ENCODE data around the gene PLAC8L1. TPM values are rescaled to one million over a fixed set of nuclear protein-coding genes. Genes with fewer than 3 reads are reported as not detected.
"Not testable (repeated sequence)": the region's sequence is repeated elsewhere in the genome, so short reads cannot be mapped to it uniquely, and the experiment has no call there.

The PLAC8L1 gene
- total and polyA plus RNA-seq, 2 donors from 2014 or later = not detected

GRCh38 chr5:146118322-146118721 lies 12.9 kb upstream of the PLAC8L1 start:
- no peaks in the 10 kb centered on the region for H3K4me1 ChIP-seq (ENCODE audit: control insufficient read depth in 2 of 3, insufficient read depth in 2 of 3, low read depth in 1 of 3, low read length in 3 of 3)
- H3K36me3 ChIP-seq (ENCODE audit: control insufficient read depth in 2 of 3, insufficient read depth in 3 of 3, low read length in 3 of 3) = peaks cover 12 to 43% (median 19%) of the 10 kb centered on the region in 3 donors
- intact Hi-C loops (cut with DNase I) = no loop called here
- no peaks in the 10 kb centered on the region for H3K27me3 ChIP-seq (ENCODE audit: control insufficient read depth, insufficient read depth, low read length)
- no peak overlapping the region for H3K9ac ChIP-seq (ENCODE audit: low read length in 3 of 3)
- no peak overlapping the region for H3K27ac ChIP-seq (ENCODE audit: low read depth in 2 of 2, low read length in 2 of 2)
- no peak for DNase-seq
- no peak for FAIRE-seq
- H3K4me3 ChIP-seq (ENCODE audit: low read length in 3 of 3) = no peak overlapping the region
- no peak for TF ChIP-seq CTCF (IDR thresholded peaks at IDR 0.05; ENCODE audit: borderline replicate concordance, extremely low read depth, insufficient read depth)
- no peaks in the 10 kb centered on the region for H3K9me3 ChIP-seq (ENCODE audit: control insufficient read depth in 2 of 3, insufficient read depth in 1 of 3, low read length in 3 of 3)

- DNase-seq; H3K27ac ChIP-seq (ENCODE audit: low read depth in 2 of 2, low read length in 2 of 2); H3K4me3 ChIP-seq (ENCODE audit: low read length in 3 of 3); intact Hi-C loops (cut with DNase I); H3K27me3 ChIP-seq (ENCODE audit: control insufficient read depth, insufficient read depth, low read length); H3K9ac ChIP-seq (ENCODE audit: low read length in 3 of 3); H3K4me1 ChIP-seq (ENCODE audit: control insufficient read depth in 2 of 3, insufficient read depth in 2 of 3, low read depth in 1 of 3, low read length in 3 of 3); FAIRE-seq; H3K9me3 ChIP-seq (ENCODE audit: control insufficient read depth in 2 of 3, insufficient read depth in 1 of 3, low read length in 3 of 3): not testable (repeated sequence)
- peaks cover 12 to 48% (median 18%) of the 10 kb centered on the region in 3 donors for H3K36me3 ChIP-seq (ENCODE audit: control insufficient read depth in 2 of 3, insufficient read depth in 3 of 3, low read length in 3 of 3)
Measured at GRCh38 chr5:146117216-146117615, 11.8 kb upstream of the PLAC8L1 start.

- no peak for FAIRE-seq
- H3K4me3 ChIP-seq (ENCODE audit: low read length in 3 of 3) = no peak overlapping the region
- H3K36me3 ChIP-seq (ENCODE audit: control insufficient read depth in 2 of 3, insufficient read depth in 3 of 3, low read length in 3 of 3) = peaks cover 8 to 40% (median 13%) of the 10 kb centered on the region in 3 donors
- peak in 1 of 5 donors; percentile 15 for DNase-seq
- no peak for TF ChIP-seq CTCF (IDR thresholded peaks at IDR 0.05; ENCODE audit: borderline replicate concordance, extremely low read depth, insufficient read depth)
- intact Hi-C loops (cut with DNase I) = no loop called here
- H3K9me3 ChIP-seq (ENCODE audit: control insufficient read depth in 2 of 3, insufficient read depth in 1 of 3, low read length in 3 of 3) = no peaks in the 10 kb centered on the region
- no peaks in the 10 kb centered on the region for H3K4me1 ChIP-seq (ENCODE audit: control insufficient read depth in 2 of 3, insufficient read depth in 2 of 3, low read depth in 1 of 3, low read length in 3 of 3)
- no peak overlapping the region for H3K27ac ChIP-seq (ENCODE audit: low read depth in 2 of 2, low read length in 2 of 2)
- no peak overlapping the region for H3K9ac ChIP-seq (ENCODE audit: low read length in 3 of 3)
- H3K27me3 ChIP-seq (ENCODE audit: control insufficient read depth, insufficient read depth, low read length) = no peaks in the 10 kb centered on the region
Measured at GRCh38 chr5:146116361-146116760, 11.0 kb upstream of the PLAC8L1 start.

- H3K4me1 ChIP-seq (ENCODE audit: control insufficient read depth in 2 of 3, insufficient read depth in 2 of 3, low read depth in 1 of 3, low read length in 3 of 3) = no peaks in the 10 kb centered on the region
- peaks cover 2 to 13% (median 2%) of the 10 kb centered on the region in 3 donors for H3K36me3 ChIP-seq (ENCODE audit: control insufficient read depth in 2 of 3, insufficient read depth in 3 of 3, low read length in 3 of 3)
Measured at GRCh38 chr5:146112476-146112875, 7.1 kb upstream of the PLAC8L1 start.

More at GRCh38 chr5:146112476-146112875, 7.1 kb upstream of the PLAC8L1 start:
- Histone ChIP-seq H3K9me3 (ENCODE audit: control insufficient read depth in 2 of 3, insufficient read depth in 1 of 3, low read length in 3 of 3) (no peaks in the 10 kb centered on the region), H3K4me3 (ENCODE audit: low read length in 3 of 3) (no peak overlapping the region), H3K9ac (ENCODE audit: low read length in 3 of 3) (no peak overlapping the region), H3K27ac (ENCODE audit: low read depth in 2 of 2, low read length in 2 of 2) (no peak overlapping the region), H3K27me3 (ENCODE audit: control insufficient read depth, insufficient read depth, low read length) (no peaks in the 10 kb centered on the region)
- no peak for TF ChIP-seq CTCF (IDR thresholded peaks at IDR 0.05; ENCODE audit: borderline replicate concordance, extremely low read depth, insufficient read depth)
- no peak for FAIRE-seq
- DNase-seq = no peak
- intact Hi-C loops (cut with DNase I) = no loop called here
